ENCODE measurements around the gene AKAP1.

DNA sequence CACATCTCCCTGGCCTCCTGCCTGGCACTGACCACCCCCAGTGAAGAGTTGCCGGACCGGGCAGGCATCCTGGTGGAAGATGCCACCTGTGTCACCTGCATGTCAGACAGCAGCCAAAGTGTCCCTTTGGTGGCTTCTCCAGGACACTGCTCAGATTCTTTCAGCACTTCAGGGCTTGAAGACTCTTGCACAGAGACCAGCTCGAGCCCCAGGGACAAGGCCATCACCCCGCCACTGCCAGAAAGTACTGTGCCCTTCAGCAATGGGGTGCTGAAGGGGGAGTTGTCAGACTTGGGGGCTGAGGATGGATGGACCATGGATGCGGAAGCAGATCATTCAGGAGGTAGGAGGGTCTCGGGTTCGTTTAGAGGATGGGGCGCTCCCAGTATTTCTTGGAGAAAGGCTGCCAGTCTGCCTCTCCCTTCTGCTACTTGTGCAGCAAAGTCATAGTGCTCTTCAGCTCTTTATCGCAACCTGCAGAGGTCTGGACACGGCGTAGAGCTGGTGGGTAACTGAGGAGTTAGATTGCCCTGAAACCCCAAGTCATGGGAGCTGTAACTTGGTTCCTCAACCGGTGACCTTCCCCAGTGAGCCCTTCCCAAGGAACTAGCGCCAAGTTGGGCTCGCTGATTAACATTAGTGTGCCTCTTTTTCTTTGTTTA lies 21.9 kb downstream of the AKAP1 start:
- no peak for TF ChIP-seq POLR2A (IDR thresholded peaks at IDR 0.05)
- TF ChIP-seq, protein P1, sequence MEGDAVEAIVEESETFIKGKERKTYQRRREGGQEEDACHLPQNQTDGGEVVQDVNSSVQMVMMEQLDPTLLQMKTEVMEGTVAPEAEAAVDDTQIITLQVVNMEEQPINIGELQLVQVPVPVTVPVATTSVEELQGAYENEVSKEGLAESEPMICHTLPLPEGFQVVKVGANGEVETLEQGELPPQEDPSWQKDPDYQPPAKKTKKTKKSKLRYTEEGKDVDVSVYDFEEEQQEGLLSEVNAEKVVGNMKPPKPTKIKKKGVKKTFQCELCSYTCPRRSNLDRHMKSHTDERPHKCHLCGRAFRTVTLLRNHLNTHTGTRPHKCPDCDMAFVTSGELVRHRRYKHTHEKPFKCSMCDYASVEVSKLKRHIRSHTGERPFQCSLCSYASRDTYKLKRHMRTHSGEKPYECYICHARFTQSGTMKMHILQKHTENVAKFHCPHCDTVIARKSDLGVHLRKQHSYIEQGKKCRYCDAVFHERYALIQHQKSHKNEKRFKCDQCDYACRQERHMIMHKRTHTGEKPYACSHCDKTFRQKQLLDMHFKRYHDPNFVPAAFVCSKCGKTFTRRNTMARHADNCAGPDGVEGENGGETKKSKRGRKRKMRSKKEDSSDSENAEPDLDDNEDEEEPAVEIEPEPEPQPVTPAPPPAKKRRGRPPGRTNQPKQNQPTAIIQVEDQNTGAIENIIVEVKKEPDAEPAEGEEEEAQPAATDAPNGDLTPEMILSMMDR (IDR thresholded peaks at IDR 0.05 in 4 of 5, conservative IDR thresholded peaks at IDR 0.05 in 1 of 5): no peak

Measured in gastrocnemius medialis (tissue), 4 donors.